HL-60/S4 treated with retinoic acid at 250 ng/mL for 4 days and 3 days (cell line): ENCODE results near the gene AFAP1L2.

ENCODE experiments used
- in situ Hi-C: fragments of 300-500 bp; cut with MboI; formaldehyde crosslinking; loops from 2 replicates; pipeline ENCODE4 v1.7.0; 2022; ENCODE audit warnings: low sequenced_read_pairs

AFAP1L2 gene

DNA sequence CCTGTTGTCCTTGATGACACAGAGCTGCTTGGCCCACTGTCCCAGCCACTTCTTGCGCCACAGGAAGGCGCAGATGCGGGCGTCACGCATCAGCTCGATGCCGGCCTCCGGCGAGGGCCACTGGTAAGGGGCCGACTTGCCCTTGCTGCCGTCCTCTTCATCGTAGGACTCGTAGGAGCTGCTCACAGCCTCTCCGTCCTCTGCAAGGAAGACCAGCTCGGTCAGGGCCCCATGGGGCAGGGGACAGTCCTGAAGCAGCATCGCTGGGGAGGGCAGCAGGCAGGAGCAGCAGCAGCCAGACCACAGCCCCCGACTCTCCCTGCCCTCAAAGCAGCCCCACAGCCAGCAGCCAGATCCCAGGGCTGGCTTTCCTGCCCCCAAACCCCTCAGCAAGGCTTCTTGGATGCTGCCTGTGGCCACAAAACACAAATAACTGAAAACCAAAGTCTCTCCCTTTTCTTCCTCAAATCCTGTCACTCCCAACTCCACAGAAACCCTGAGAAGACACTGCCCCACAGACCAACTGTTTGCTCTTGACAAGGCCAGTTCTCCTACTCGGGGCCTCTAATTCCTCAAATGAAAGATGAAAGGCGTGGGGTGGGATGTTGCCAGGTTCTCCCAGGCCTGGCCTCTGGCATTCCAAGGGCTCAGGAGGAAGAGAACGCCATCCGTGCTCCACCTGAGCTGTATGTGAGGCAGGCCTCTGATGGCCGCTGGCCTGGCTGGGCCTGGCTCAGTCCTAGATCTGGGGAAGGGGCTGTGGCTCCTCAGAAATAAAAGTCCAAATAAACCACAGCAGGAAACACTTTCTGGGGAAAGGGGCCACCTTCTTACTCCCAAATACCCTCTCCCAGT, 88.5 kb downstream of the AFAP1L2 start:
- in situ Hi-C loops = no loop called here

- in situ Hi-C loops = no loop called here
Observed at GRCh38 chr10:114313866-114314265, 90.4 kb downstream of the AFAP1L2 start.

DNA sequence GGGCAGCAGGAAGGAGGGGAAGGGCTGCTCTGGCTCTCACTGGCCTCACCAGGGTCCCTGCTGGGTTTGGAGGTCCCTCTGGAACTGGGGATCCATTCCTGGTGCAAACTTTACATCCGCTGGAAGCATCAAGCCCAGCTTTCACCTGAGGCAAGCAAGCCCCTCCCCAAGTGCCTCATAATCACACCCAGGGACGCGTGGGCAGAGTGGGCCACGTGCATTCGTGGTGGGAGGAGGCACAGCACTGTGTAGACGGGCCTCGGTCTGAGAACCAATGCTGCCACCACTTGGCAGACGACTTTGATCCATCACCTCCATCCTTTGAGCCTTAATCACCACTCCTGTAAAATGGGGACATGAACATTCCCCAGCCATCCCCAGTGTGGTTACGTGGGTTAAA, 91.2 kb downstream of the AFAP1L2 start:
- in situ Hi-C loops = no loop called here

GRCh38 chr10:114311496-114312209, 92.6 kb downstream of the AFAP1L2 start:
- in situ Hi-C loops = no loop called here

DNA sequence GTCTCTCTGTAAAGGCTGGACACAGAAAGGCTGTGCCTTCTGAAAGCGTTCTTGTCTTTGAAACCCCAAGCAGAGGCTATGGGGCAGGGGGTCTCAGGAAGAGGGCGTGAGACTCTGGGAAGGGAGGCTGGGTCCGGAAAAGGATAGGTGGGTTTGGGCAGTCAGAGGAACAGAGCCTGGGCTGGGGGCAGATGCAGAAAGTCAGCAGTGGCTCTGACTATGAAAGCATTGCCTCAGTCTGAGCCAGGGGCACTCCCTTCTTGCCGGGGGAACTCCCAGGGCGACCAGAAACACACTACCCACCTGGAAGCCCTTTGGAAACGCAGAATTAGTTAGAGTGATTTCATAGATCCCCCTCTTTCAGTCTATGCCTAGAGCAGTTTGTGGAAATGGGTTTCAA, 93.3 kb downstream of the AFAP1L2 start:
- in situ Hi-C loops = no loop called here

DNA sequence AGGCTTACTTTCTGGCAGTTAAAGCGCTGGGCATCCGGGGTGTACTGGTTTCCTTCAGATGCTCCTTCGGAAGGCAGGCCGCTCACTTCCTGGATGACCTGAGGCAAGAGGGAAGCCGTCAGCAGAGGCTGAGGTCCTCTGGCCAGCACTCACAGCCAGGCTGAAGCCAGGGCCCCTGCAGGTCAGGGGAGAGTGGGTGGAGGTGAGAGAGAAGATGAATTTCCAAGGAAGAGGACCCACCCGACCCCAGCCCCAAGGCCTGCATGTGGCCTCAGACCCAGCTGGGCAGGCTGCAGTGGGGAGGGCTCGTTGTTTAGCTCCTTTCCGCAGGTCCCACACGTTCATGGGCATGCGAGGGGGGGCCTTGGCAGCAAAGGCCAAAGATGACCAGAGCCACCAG, 94.0 kb downstream of the AFAP1L2 start:
- in situ Hi-C loops = no loop called here

- in situ Hi-C loops = no loop called here
Observed at GRCh38 chr10:114309364-114309651, 95.0 kb downstream of the AFAP1L2 start.

- in situ Hi-C loops = no loop called here
Observed at GRCh38 chr10:114308531-114309363, 95.6 kb downstream of the AFAP1L2 start.

- in situ Hi-C loops = no loop called here
Observed at GRCh38 chr10:114307731-114308130, 96.6 kb downstream of the AFAP1L2 start.

DNA sequence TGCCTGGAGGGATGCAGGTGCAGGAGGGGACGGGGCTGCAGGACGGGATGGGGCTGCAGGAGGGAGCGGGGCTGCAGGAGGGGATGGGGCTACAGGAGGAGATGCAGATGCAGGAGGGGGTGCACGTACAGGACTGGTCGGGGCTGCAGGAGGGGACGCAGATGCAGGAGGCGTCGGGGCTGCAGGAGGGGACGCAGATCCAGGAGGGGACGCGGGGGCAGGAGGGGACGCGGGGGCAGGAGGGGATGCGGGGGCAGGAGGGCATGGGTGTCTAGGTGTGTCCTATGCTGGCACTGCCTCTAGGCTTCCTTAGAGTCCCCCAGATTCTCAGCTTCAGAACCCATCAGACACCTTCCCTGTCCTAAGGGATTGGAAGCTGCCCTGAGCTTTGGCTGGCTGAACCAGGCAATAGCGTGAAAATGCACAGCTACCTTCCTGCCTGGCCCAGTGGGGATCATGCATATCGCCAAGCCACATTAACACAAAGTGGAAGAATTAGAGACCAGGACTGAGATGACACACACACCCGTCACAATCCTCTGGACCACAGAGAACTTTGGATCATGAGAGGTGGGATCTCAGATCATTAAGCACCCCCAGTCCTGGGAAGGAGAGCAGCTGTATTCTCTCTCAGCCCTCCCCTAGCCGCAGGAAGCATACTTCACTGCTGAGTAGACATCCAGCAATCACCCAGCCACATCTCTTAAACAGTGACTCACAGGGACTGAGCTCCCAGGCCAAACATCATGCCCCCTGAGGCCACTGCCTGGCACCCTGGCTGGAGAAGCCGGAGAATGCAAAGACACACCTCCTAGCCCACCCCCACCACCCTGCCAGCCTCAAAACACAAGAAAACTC, 98.0 kb downstream of the AFAP1L2 start:
- in situ Hi-C loops = no loop called here

DNA sequence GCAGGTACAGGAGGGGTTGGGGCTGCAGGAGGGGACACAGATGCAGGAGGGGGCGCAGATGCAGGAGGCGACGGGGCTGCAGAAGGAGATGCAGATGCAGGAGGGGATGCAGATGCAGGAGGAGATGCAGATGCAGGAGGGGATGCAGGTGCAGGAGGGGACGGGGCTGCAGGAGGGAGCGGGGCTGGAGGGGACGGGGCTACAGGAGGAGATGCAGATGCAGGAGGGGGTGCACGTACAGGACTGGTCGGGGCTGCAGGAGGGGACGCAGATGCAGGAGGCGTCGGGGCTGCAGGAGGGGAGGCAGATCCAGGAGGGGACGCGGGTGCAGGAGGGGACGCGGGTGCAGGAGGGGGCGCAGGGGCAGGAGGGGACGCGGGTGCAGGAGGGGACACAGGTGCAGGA, 98.8 kb downstream of the AFAP1L2 start:
- in situ Hi-C loops = no loop called here

- in situ Hi-C loops = no loop called here
Observed at GRCh38 chr10:114304571-114305421, 99.5 kb downstream of the AFAP1L2 start.

GRCh38 chr10:114304017-114304570, 100.2 kb downstream of the AFAP1L2 start:
- in situ Hi-C loops = no loop called here

- in situ Hi-C loops = no loop called here
Observed at GRCh38 chr10:114303556-114303955, 100.7 kb downstream of the AFAP1L2 start.

DNA sequence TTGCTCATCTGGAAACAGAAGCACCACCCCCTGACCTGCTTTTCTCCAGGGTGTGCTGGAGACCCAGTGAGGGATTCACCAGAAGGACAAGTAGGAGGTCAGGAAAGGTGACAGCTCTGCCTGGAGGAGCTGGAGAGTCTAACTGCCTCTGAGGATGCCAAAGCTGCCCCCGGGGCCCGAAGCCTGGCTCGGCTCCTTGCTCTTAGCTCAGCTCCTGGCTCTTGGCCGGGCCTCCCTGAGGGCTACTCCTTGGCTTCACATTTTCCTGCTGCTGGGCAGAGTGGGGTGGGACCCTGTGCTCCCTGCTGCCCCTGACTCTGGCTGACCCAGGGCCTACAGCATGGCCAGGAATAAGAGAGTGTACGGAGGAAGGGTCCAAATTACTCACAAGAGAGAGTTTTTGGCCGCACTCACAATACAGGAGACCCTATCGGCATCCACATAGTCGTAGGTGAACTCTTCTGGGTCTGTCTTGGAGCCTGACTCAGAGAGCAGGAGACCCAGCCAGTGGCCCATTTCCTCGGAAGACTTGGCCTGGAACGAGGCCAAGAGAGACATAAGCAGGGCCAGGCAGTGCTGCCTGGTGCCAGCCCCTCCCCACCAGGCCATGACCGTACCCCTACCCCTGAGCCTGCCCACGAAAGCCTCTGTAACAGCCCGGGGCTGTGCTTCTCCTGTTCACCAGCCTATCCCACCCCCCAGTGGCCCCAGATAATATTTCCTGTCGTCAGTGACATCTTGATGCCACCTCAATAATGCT, 102.2 kb downstream of the AFAP1L2 start:
- in situ Hi-C loops = no loop called here

DNA sequence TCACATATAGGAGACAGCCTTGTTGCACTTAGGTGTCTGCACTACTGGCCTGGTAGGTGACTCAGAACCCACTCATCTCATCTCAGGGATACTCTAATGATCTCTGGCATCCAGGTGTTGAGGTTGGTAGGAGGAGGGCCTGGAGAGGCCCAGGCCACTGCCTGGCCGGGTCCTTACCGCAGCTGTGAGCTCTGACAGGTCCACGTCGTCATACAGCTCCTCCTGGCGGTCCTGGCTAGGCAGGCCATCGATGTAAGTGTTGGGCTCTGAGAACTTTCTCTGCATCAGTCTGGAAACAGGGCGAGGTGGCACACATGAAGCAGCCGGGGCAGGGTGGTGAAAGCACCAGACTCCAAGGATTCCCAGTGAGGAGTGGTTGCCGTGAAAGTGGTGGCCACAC, 103.1 kb downstream of the AFAP1L2 start:
- in situ Hi-C loops = no loop called here

DNA sequence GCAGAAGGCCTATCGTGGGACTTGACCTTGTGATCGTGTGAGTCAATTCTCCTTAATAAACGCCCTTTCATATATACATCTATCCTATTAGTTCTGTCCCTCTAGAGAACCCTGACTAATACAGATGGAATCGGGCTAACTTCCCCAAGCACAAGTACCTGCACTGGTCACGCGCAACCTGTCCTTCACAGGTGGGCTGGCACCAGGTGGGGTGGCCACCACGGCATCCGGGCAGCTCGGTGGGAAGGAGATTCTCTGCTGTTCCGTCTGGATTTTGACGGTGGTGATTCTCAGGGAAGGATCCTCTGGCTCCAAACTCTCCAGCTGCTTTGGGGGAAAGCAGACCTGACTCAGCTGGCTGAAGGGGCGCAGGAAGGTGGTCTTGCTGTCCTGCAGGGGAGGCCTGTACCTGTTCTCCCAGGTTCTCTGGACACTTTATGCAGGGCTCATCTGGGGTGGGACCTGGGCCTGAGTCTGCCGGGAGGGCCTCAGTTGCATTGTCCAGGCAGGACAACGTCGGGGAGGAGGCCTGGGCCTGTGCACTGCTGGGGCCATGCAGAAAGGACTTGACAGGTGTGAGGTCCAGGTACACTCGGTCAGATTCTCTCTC, 104.2 kb downstream of the AFAP1L2 start:
- in situ Hi-C loops = no loop called here

DNA sequence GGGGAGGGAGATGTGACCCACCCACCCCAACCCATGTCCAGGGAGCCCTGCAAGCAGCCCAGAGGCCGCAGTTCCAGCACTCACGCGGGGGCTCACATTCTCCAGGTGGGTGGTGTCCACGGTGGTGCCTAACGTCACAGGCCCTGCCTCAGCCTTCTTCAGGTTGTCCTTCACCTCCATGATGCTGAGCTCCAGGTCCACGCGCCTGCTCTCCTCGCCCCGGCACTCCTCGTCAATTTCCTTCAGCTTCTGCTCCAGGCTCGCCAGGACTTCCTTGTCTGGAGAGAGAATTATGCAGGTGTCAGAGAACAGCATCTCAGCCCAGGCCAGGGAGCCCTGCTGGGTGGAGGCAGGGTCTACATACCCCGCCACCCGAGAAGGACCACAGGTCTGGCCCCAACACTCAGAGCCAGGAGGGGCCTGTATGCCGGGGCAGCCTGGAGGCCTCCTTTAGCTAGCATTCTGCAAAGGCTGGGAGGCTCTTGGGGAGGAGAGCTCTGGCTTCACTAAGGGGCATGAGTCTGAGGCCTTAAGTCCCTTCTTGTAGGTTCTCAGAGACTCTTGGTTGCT, 107.1 kb downstream of the AFAP1L2 start:
- in situ Hi-C loops = no loop called here
